ENCODE measurements around the gene OCLN.

GRCh38 chr5:69528609-69529008 is 36.0 kb downstream of the OCLN start:
- no peak for TF ChIP-seq CTCF (IDR thresholded peaks at IDR 0.05)
- TF ChIP-seq POLR2AphosphoS5 (IDR thresholded peaks at IDR 0.05), result no peak
- TF ChIP-seq EP300 (IDR thresholded peaks at IDR 0.05), result no peak

All from gastroesophageal sphincter (tissue), 3 donors.